K562 (cell line): ENCODE data around the gene MAP7D1. TPM values are rescaled to one million over a fixed set of nuclear protein-coding genes. Genes with fewer than 3 reads are reported as not detected.

ENCODE experiments used
- ATAC-seq: fragments of 200-7000 bp; cut with Tn5 transposase; 3 replicates; pipeline ENCODE4 v1.9.1; 2020; ENCODE audit warnings: moderate library complexity
- BruUV-seq: library from RNA; stranded (reverse); fragments of 400-500 nt; replicated peaks from 2 replicates; lab custom pipeline; 2021; lab: Mats Ljungman, UMichigan
- CTCF ChIA-PET: fragments of 300-600 bp; formaldehyde crosslinking; extraction: SDS; loops from one replicate; lab custom pipeline; 2021; ENCODE audit warnings: low intra/inter-chr PET ratio; lab: Yijun Ruan, JAX
- POLR2A ChIA-PET: fragments of 300-600, 350-650 bp; sonication (Branson Sonifier 250); formaldehyde crosslinking; extraction: SDS; loops from one replicate; lab custom pipeline; 2021; ENCODE audit warnings: antibody characterized with exemption, inconsistent platforms; lab: Yijun Ruan, JAX
- DNase-seq, 4 experiments: peaks; one replicate each; pipeline versions ENCODE4 v3.0.0 to v3.0.0-alpha.2; 2011 to 2018; ENCODE audit warnings: low spot score in 3 of 4, mixed read lengths in 3 of 4; ENCODE audit errors: extremely low read depth in 1 of 4
- FAIRE-seq: peaks from 2 replicates; lab custom pipeline; 2011; peaks lifted over from hg19 to GRCh38; lab: Jason Lieb, UNC
- H2AFZ ChIP-seq: 2 replicates; pipeline ENCODE4 v1.6.0; 2011; ENCODE audit warnings: low read depth, low read length, control low read depth, inconsistent platforms
- H3K27ac ChIP-seq: fragments of 200-600 bp; 3 replicates; pipeline ENCODE4 v1.8.0; 2011; ENCODE audit warnings: low read depth, mild to moderate bottlenecking, control low read depth, inconsistent platforms, low read length, moderate library complexity, mixed read lengths; ENCODE audit errors: extremely low read depth
- H3K27me3 ChIP-seq, 2 experiments: fragments of 300-600 bp in 1 of 2; 2 replicates in 1 of 2; 3 replicates in 1 of 2; pipeline versions ENCODE4 v1.6.0 to v1.8.0; 2011; ENCODE audit warnings: inconsistent platforms in 2 of 2, low read length in 2 of 2, mild to moderate bottlenecking in 1 of 2, mixed read lengths in 1 of 2, moderate library complexity in 1 of 2; ENCODE audit not compliant: control insufficient read depth in 2 of 2, insufficient read depth in 2 of 2
- H3K36me3 ChIP-seq: fragments of 300-600 bp; 3 replicates; pipeline ENCODE4 v1.8.0; 2011; ENCODE audit warnings: mild to moderate bottlenecking, low read length, inconsistent platforms; ENCODE audit not compliant: control insufficient read depth, insufficient read depth
- H3K4me1 ChIP-seq, 2 experiments: fragments of 200-600 bp in 1 of 2; replicated peaks in 1 of 2; 2 replicates in 1 of 2; 3 replicates in 1 of 2; pipeline versions ENCODE4 v1.5.1 to v1.8.0; 2011; ENCODE audit warnings: inconsistent platforms in 2 of 2, low read length in 2 of 2, mild to moderate bottlenecking in 1 of 2, mixed read lengths in 1 of 2, moderate library complexity in 1 of 2; ENCODE audit not compliant: control insufficient read depth in 2 of 2, insufficient read depth in 2 of 2
- H3K4me2 ChIP-seq: 2 replicates; pipeline ENCODE4 v1.6.1; 2011; ENCODE audit warnings: low read length, control low read depth, inconsistent platforms, mixed read lengths; ENCODE audit not compliant: insufficient read depth
- H3K4me3 ChIP-seq: fragments of 200-600 bp; sonication (generic), shearing (Covaris generic); 2 replicates; pipeline ENCODE4 v1.5.1; 2016; ENCODE audit warnings: control low read depth, inconsistent platforms
- H3K79me2 ChIP-seq: fragments of 200-600 bp; 3 replicates; pipeline ENCODE4 v1.8.0; 2011; ENCODE audit warnings: low read length, inconsistent platforms; ENCODE audit not compliant: control insufficient read depth, insufficient read depth
- H3K9ac ChIP-seq, 2 experiments: 2 replicates each; pipeline versions ENCODE4 v1.6.0 to v1.6.1; 2011; ENCODE audit warnings: low read depth in 2 of 2, low read length in 2 of 2, control low read depth in 1 of 2, inconsistent platforms in 1 of 2, mild to moderate bottlenecking in 1 of 2, mixed read lengths in 1 of 2; ENCODE audit not compliant: insufficient read depth in 1 of 2
- H3K9me1 ChIP-seq: one replicate; pipeline ENCODE4 v1.6.0; 2011; ENCODE audit warnings: inconsistent platforms, mild to moderate bottlenecking, low read length, moderate library complexity; ENCODE audit not compliant: control insufficient read depth, insufficient read depth
- H3K9me3 ChIP-seq: replicated peaks from 2 replicates; pipeline ENCODE4 v1.5.1; 2011; ENCODE audit warnings: low read depth, low read length, inconsistent platforms; ENCODE audit not compliant: control insufficient read depth, insufficient read depth
- H4K20me1 ChIP-seq: replicated peaks from 2 replicates; pipeline ENCODE4 v1.6.1; 2011; ENCODE audit warnings: low read length, inconsistent platforms, mixed read lengths; ENCODE audit not compliant: control insufficient read depth, insufficient read depth
- ATF6 ChIP-seq: sonication (generic); formaldehyde crosslinking; IDR thresholded peaks from 2 replicates; pipeline ENCODE4 v1.4.0; 2020; ENCODE audit warnings: mild to moderate bottlenecking, missing genetic modification reagents
- BCOR ChIP-seq: fragments of 450-650 bp; IDR thresholded peaks from 2 replicates; pipeline ENCODE4 v1.6.1; 2016
- FOXK1 ChIP-seq: sonication (generic); formaldehyde crosslinking; IDR thresholded peaks from 2 replicates; pipeline ENCODE4 v1.8.0; 2022; ENCODE audit warnings: missing genetic modification reagents, mild to moderate bottlenecking, borderline replicate concordance
- FOXP1 ChIP-seq: sonication (generic); formaldehyde crosslinking; IDR thresholded peaks from 2 replicates; pipeline ENCODE4 v1.8.0; 2022; ENCODE audit warnings: mild to moderate bottlenecking, missing genetic modification reagents
- KDM1A ChIP-seq, 2 experiments: fragments of 450-650 bp; IDR thresholded peaks; 2 replicates each; pipeline ENCODE4 v1.6.1; 2016; ENCODE audit warnings: mild to moderate bottlenecking in 2 of 2
- PHF20 ChIP-seq: fragments of 450-650 bp; IDR thresholded peaks from 2 replicates; pipeline ENCODE4 v1.6.1; 2018; ENCODE audit not compliant: partially characterized antibody
- PRPF4 ChIP-seq: fragments of 200-400 bp; formaldehyde crosslinking; IDR thresholded peaks from one replicate; pipeline ENCODE4 v1.6.1; 2017; ENCODE audit warnings: low read length, low read depth, mild to moderate bottlenecking; ENCODE audit not compliant: insufficient read depth, poor library complexity, severe bottlenecking
- RBM25 ChIP-seq: fragments of 200-400 bp; formaldehyde crosslinking; IDR thresholded peaks from 2 replicates; pipeline ENCODE4 v1.6.1; 2018; ENCODE audit warnings: low read length, low read depth, moderate library complexity; ENCODE audit not compliant: severe bottlenecking
- TSC22D4 ChIP-seq: fragments of 450-650 bp; IDR thresholded peaks from 2 replicates; pipeline ENCODE4 v1.6.1; 2016; ENCODE audit warnings: missing genetic modification characterization, missing biosample characterization, control low read depth
- ZNF121 ChIP-seq: sonication (generic); formaldehyde crosslinking; conservative IDR thresholded peaks from 2 replicates; pipeline ENCODE4 v1.8.0; 2022; ENCODE audit warnings: missing genetic modification reagents
- WGBS: fragments of 100-300 bp; shearing (Covaris generic); methylation state at CpG from one replicate; pipeline ENCODE4 v1.1.6; 2016; ENCODE audit warnings: low coverage, mixed read lengths; ENCODE audit not compliant: insufficient coverage; ENCODE audit errors: missing lambda C conversion rate; 5-methylcytosine and 5-hydroxymethylcytosine counted together
- in situ Hi-C: fragments of 300-500 bp; cut with MboI; formaldehyde crosslinking; loops from 4 replicates; pipeline ENCODE4 v1.15.0; 2018; ENCODE audit warnings: inconsistent platforms, mixed read lengths
- intact Hi-C: fragments of 100-400 bp; cut with micrococcal nuclease; formaldehyde crosslinking; loops from 2 replicates; pipeline ENCODE4 v1.14.2; 2022
- polyA plus RNA-seq, 8 experiments: library from polyadenylated mRNA; depleted of rRNA in 4 of 8; stranded (reverse) in 5 of 8; unstranded in 3 of 8; fragments of >200 nt; fragmentation: Nextera tagmentation in 2 of 8; fragmentation: Illumina TruSeq in 1 of 8; extraction: Ambion mirVana in 2 of 8; extraction: Trizol in 1 of 8; gene quantifications; 2 replicates each; pipeline versions ENCODE4 v1.2.1 to v1.2.3, GENCODE V29; 2011 to 2014; ENCODE audit warnings: inconsistent platforms in 1 of 8, missing spikeins in 1 of 8
- total RNA-seq, 7 experiments: library from RNA; depleted of rRNA in 6 of 7; stranded (reverse); fragments of >200 nt in 6 of 7; fragmentation: Illumina TruSeq in 2 of 7; extraction: Trizol in 2 of 7; gene quantifications; 2 replicates each; pipeline versions ENCODE4 v1.2.1 to v1.2.3, GENCODE V29; 2011 to 2021; ENCODE audit warnings: low replicate concordance in 1 of 7

Gene MAP7D1
- total and polyA plus RNA-seq, 9 of the 15 experiments (the other 6 are each of a cell fraction or from before 2014, with no cell fraction given): 3.6 to 108 (median 34.5) TPM

DNA sequence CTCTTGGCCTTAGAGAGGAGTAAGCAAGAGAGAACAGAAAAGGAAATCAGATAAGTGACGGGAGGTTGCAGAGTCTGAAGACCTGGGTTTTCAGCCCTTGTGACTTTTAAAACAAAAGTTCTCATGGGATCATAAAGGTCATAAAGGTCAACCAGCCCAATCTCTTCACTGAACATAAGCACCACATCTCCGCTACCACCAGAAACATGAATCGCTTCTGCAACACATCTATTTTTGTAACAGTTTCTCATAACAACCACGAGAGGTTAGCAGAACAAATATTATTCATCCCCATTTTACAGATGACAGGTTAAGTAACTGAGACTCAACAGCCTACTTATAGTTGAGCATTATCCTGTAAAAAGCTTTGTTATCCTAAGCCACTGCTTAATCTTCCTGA lies 12.5 kb upstream of the MAP7D1 start (continued):
- no peak for TF ChIP-seq FOXP1 (CRISPR knock-in tag)
- TF ChIP-seq PRPF4: no peak
- TF ChIP-seq KDM1A (IDR thresholded peaks at IDR 0.05): peak; percentile 48 to 75; a peak in 3 of 4 replicates
- TF ChIP-seq BCOR: peak; percentile 81
- TF ChIP-seq PHF20: peak; percentile 27

GRCh38 chr1:36144413-36144812 lies 11.5 kb upstream of the MAP7D1 start:
- BruUV-seq: no TSS peak

More at GRCh38 chr1:36144413-36144812, 11.5 kb upstream of the MAP7D1 start:
- ATAC-seq (no peak), DNase-seq (no peak), FAIRE-seq (no peak)
- CTCF ChIA-PET: no interaction called here
- H3K4me3 ChIP-seq: no peak overlapping the region
- peaks cover 4% of the 10 kb centered on the region for H3K9me1 ChIP-seq
- POLR2A ChIA-PET: interaction anchor here (1.1 to 1.3 kb wide), 3 partner anchors 8 to 141 kb away, joined by 4 to 5 read pairs (median 4); no protein-coding TSS in a partner anchor
- TF ChIP-seq TSC22D4 (tag) (no peak), KDM1A (IDR thresholded peaks at IDR 0.05) (peak in 1 of 2 experiments; percentile 57; a peak in 2 of 4 replicates), RBM25 (peak; percentile 58), FOXK1 (CRISPR knock-in tag) (no peak), BCOR (0 out of 2 replicates have a peak, but pooled peaks have one; percentile 17), ZNF121 (CRISPR knock-in tag) (peak; percentile 98), ATF6 (CRISPR knock-in tag) (0 out of 2 replicates have a peak, but pooled peaks have one; percentile 32)
- H2AFZ ChIP-seq: no peak overlapping the region
- H3K4me1 ChIP-seq: peaks cover 3 to 6% of the 10 kb centered on the region in 2 experiments; a peak in 3 of 5 replicates
- no peak overlapping the region for H3K27ac ChIP-seq
- peaks cover 49% of the 10 kb centered on the region for H3K36me3 ChIP-seq
- in situ Hi-C loops (no loop called here), intact Hi-C loops (no loop called here)
- no peak overlapping the region for H3K9ac ChIP-seq
- 98% methylated on average over 2 of the region's 2 CpGs for WGBS
- H3K9me3 ChIP-seq: 0 out of 2 replicates have a peak, but pooled peaks cover 2% of the 10 kb centered on the region
- peaks cover 11% of the 10 kb centered on the region; the same call in 1 of the 2 replicates for H4K20me1 ChIP-seq
- no peaks in the 10 kb centered on the region for H3K27me3 ChIP-seq
- H3K79me2 ChIP-seq: peaks cover 68% of the 10 kb centered on the region
- no peak overlapping the region for H3K4me2 ChIP-seq
